Mesodermal cell (in vitro differentiated cells): Measurements from ENCODE around the gene METTL15.
"Not testable (repeated sequence)": the region's sequence is repeated elsewhere in the genome, so short reads cannot be mapped to it uniquely, and the experiment has no call there.

Experiments
- H3K27ac ChIP-seq: 2 replicates; pipeline ENCODE4 v1.7.0; 2013; ENCODE audit warnings: mild to moderate bottlenecking, low read depth, low read length, moderate library complexity; ENCODE audit not compliant: severe bottlenecking
- H3K36me3 ChIP-seq: 2 replicates; pipeline ENCODE4 v1.7.1; 2013; ENCODE audit warnings: mild to moderate bottlenecking, low read length, moderate library complexity; ENCODE audit not compliant: control insufficient read depth, insufficient read depth
- H3K4me1 ChIP-seq: one replicate; pipeline ENCODE4 v1.7.1; 2013; ENCODE audit warnings: mild to moderate bottlenecking, low read length; ENCODE audit not compliant: insufficient read depth, control insufficient read depth, poor library complexity, severe bottlenecking
- H3K4me3 ChIP-seq: 2 replicates; pipeline ENCODE4 v1.7.0; 2013; ENCODE audit warnings: low read length, control low read depth, mild to moderate bottlenecking; ENCODE audit not compliant: insufficient read depth, poor library complexity, severe bottlenecking; ENCODE audit errors: extremely low read depth
- H3K9me3 ChIP-seq: 2 replicates; pipeline ENCODE4 v1.7.1; 2013; ENCODE audit warnings: mild to moderate bottlenecking, low read length, moderate library complexity; ENCODE audit not compliant: control insufficient read depth
- WGBS, 2 experiments: methylation state at CpG; one replicate each; pipeline ENCODE4 v1.1.5; 2013; ENCODE audit warnings: missing lambda C conversion rate in 2 of 2; ENCODE audit not compliant: insufficient coverage in 2 of 2; 5-methylcytosine and 5-hydroxymethylcytosine counted together

METTL15 gene

DNA sequence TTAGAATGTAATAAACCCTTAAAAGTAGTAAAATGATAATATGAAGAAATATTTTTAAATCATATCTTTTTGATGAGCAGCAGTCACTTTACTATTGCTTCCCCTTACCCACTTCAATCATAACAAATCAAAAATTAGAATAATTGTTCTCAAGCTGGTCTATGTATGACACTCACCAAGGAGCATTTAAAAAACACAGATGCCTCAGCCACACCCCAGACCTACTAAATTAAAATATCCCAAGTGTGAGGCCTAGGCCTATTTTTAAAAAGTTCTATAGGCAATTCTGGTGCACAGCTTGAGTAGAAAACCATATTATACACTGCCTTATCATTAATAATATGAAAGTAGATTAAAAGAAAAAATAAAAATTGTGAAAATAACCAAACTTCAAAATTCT, 15.4 kb upstream of the METTL15 start:
- Histone ChIP-seq H3K9me3 (no peaks in the 10 kb centered on the region), H3K36me3 (peaks cover 24% of the 10 kb centered on the region), H3K4me1 (no peaks in the 10 kb centered on the region), H3K4me3 (no peak overlapping the region), H3K27ac (no peak overlapping the region)

DNA sequence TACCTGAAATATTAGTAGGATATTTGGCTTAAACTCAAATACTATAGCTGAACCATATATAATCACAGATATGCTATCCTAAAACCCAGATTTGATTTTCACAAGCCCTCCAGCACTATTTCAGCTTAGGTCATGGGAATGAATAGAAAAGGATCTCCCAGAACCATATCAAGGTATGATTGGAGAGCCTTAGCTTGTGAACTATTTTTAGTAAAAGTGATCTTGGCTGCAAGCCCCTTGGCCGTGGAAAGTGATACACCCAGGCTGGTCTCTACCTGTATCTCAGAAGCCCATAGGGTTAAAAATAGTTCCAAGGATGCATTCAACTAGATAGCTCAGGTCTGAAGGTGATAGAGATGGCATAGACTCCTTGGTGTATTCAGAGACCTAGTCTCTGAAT, 9.9 kb upstream of the METTL15 start:
- Histone ChIP-seq H3K9me3 (no peaks in the 10 kb centered on the region), H3K4me3 (no peak overlapping the region), H3K36me3 (peaks cover 19% of the 10 kb centered on the region), H3K4me1 (peaks cover 3% of the 10 kb centered on the region), H3K27ac (no peak overlapping the region)
- 100% methylated on average over 1 of the region's 1 CpG; no CpG with 5 or more reads in 1 of the 2 experiments for WGBS, 2 experiments

- Histone ChIP-seq H3K27ac (no peak overlapping the region), H3K9me3 (no peaks in the 10 kb centered on the region), H3K4me3 (no peak overlapping the region), H3K4me1 (peaks cover 3% of the 10 kb centered on the region), H3K36me3 (peaks cover 19% of the 10 kb centered on the region)
- WGBS, 2 experiments, result no CpG with 5 or more reads among the region's 1 CpG
These were observed 8.5 kb upstream of the METTL15 start for GRCh38 chr11:28099715-28100114.

DNA sequence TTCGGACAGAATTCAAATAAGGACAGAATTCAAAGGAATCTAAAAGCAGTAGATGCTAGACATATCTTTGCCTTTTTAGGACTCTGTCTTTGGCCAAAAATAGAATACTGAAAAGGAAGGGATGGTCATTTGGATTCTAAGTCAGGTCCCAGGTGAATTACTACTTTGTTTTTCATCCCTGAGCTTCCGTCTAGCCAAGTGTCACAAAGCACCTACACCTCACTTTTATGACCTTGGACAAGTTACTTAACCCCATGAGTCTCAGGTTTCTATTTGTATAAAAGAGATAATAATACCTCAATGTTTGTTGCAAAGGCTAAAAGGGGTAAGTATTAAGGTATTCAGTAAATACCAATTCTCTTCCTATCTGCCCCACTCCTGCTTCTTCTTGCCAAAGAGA, 7.5 kb upstream of the METTL15 start:
- WGBS, 2 experiments, result 100% methylated on average over 2 of the region's 2 CpGs; no CpG with 5 or more reads in 1 of the 2 experiments
- Histone ChIP-seq H3K9me3 (no peaks in the 10 kb centered on the region), H3K36me3 (peaks cover 12% of the 10 kb centered on the region), H3K4me1 (peaks cover 3% of the 10 kb centered on the region), H3K4me3 (no peak overlapping the region), H3K27ac (no peak overlapping the region)

- not testable (repeated sequence) for H3K36me3 ChIP-seq, H3K9me3 ChIP-seq, H3K4me1 ChIP-seq, H3K27ac ChIP-seq, H3K4me3 ChIP-seq
- WGBS, 2 experiments, result 80% methylated on average over 1 of the region's 4 CpGs; no CpG with 5 or more reads in 1 of the 2 experiments
These were observed 5.9 kb upstream of the METTL15 start for GRCh38 chr11:28102300-28102699.

GRCh38 chr11:28104425-28104824, 3.8 kb upstream of the METTL15 start:
- no peak overlapping the region for H3K4me3 ChIP-seq
- no peaks in the 10 kb centered on the region for H3K36me3 ChIP-seq
- H3K27ac ChIP-seq, result no peak overlapping the region
- no peaks in the 10 kb centered on the region for H3K9me3 ChIP-seq
- peaks cover 7% of the 10 kb centered on the region for H3K4me1 ChIP-seq
- WGBS, 2 experiments, result no CpG with 5 or more reads among the region's 1 CpG

DNA sequence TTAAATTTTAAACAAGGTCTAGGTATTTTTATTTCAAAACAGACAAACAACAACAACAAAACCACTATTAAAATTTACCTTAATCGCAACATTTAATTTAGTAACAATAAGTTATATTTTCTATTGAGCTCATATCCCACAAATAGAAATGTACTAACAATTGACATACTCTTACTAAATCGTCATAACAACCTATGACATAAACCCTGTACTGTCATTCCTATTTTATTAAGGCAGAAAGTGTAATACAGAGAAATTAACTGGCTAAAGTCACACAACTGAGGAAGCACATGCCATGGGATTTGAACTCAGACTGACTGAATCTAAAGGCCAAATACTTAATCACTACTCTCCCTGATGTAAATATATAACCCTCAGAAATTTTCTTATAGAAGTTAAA, 3.2 kb upstream of the METTL15 start:
- Histone ChIP-seq H3K36me3 (no peaks in the 10 kb centered on the region), H3K9me3 (no peaks in the 10 kb centered on the region), H3K4me3 (no peak overlapping the region), H3K4me1 (peaks cover 12% of the 10 kb centered on the region), H3K27ac (no peak overlapping the region)
- whole genome bisulfite sequencing, 2 experiments, result 60% methylated on average over 1 of the region's 2 CpGs; no CpG with 5 or more reads in 1 of the 2 experiments

DNA sequence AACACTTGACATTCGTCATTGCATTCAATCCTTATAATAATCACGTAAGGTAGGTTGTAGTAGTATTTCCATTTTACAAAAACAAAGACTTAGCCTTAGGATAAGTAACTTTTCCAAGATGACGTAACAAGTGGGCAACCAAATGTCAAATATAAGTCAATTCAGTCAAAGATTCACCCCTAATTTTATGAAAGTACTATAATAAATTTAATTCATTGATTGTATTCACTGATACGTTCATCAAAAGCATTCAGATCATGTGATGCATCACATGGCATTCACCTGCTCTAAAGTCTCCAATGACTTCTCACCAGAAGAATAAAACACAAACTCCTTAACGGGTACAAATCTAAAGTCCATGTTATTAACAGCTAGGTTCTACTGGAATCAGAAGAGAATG, 2.3 kb upstream of the METTL15 start:
- Histone ChIP-seq H3K36me3 (no peaks in the 10 kb centered on the region), H3K9me3 (no peaks in the 10 kb centered on the region), H3K4me1 (peaks cover 12% of the 10 kb centered on the region), H3K27ac (no peak overlapping the region), H3K4me3 (no peak overlapping the region)
- WGBS, 2 experiments, result no CpG with 5 or more reads among the region's 5 CpGs

- H3K36me3 ChIP-seq, result no peaks in the 10 kb centered on the region
- peaks cover 15% of the 10 kb centered on the region for H3K4me1 ChIP-seq
- H3K9me3 ChIP-seq, result no peaks in the 10 kb centered on the region
- H3K4me3 ChIP-seq, result peak overlapping the region; percentile 60
- 88 to 89% methylated on average over 4 to 8 of the region's 14 CpGs for WGBS, 2 experiments
- H3K27ac ChIP-seq, result no peak overlapping the region
These were observed 1.7 kb upstream of the METTL15 start for GRCh38 chr11:28106353-28107043.

DNA sequence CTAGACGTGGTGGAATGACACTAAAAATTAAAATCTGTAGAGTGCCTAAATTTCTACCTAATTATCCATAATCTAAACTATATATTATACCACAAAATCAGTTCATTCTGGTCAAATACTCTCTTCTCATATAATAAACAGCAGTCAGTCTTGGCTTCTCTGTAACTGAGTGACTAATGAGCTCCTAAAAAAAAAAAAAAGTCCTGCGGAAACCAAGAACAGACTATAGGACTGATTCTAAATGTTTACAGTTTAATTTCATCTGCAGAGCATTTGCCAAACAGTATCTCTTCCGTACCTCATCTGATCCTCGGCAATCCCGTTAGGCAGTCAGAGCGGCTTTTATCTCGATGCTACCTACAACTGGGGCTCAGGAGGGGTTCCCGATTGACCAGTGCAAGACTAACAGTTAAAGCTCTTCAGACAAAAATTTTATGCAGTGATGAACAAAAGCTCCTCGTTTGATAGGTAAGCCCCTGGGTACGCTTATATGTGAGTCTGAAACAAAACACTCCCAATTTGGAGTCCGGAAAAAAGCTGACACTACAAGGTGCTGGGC, 918 bp upstream of the METTL15 start:
- Histone ChIP-seq H3K4me1 (peaks cover 12% of the 10 kb centered on the region), H3K36me3 (no peaks in the 10 kb centered on the region), H3K27ac (peak overlapping the region; percentile 83), H3K9me3 (no peaks in the 10 kb centered on the region), H3K4me3 (peak overlapping the region; percentile 60)
- 0 to 1% methylated on average over 6 to 9 of the region's 11 CpGs for WGBS, 2 experiments

DNA sequence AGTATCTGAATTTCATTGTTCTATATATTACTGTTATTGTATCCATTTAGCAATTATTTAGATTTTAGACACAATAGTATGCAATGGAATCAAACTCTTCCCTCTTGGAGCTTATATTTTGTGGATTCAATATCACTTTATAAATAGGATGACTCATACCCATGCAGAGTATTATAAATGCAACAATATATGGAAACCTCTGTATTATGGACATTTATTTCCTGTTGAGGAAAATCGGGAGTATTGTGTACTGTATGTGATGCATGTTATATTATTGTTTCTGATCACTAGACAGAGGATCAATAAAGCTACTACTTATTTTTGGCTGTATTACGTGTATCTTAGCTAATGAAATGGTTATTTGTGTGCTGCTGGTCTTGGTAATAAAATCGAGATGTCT, 770 bp downstream of the METTL15 start:
- Histone ChIP-seq H3K9me3 (no peaks in the 10 kb centered on the region), H3K4me3 (peak overlapping the region; percentile 60), H3K27ac (peak overlapping the region; percentile 76), H3K4me1 (peaks cover 12% of the 10 kb centered on the region), H3K36me3 (peaks cover 8% of the 10 kb centered on the region)
- no CpG with 5 or more reads among the region's 3 CpGs for WGBS, 2 experiments
